HG02588 (cell line): ENCODE measurements around the gene RACK1.
"Not testable (repeated sequence)": the region's sequence is repeated elsewhere in the genome, so short reads cannot be mapped to it uniquely, and the experiment has no call there.

Experiments
- ATAC-seq: cut with Tn5 transposase; IDR thresholded peaks from one replicate; pipeline ENCODE4 v1.9.1; 2021; ENCODE audit warnings: mild to moderate bottlenecking, moderate library complexity; ENCODE audit not compliant: unreplicated experiment

Gene RACK1

DNA sequence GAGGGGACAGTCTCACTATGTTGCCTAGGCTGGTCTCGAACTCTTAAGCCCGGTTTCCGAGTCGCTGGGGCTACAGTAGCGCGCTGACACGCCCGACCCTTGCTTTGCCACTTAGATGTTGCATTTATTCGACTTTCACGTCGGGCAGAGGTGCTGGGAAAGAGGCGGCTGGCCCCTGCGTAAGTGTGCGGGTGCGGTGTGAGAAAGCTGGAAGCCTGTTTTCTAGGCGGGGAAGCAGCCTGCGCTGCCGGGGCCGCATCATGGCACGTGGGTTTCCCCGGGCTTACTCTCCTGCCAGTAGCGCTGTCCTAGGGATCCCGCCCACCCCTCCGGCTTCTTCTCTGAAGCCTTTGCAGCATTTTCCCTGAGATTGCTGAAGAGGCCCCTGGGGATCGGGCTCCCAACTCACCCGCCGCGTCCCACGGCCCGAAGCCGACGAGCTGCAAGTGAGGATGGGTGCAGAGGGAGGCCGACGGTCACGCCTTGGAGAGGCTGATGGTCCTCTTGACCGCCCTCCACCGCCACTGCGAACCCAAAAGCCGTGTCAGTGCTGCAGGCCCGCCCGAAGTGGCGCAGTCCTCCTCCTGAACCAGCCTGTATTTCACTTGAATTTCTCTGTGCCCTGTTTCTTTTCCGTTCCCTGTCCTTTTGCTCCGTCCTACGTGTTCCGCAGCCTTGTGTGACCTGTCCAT is 26.4 kb downstream of the RACK1 start:
- peak; percentile 22 for ATAC-seq

DNA sequence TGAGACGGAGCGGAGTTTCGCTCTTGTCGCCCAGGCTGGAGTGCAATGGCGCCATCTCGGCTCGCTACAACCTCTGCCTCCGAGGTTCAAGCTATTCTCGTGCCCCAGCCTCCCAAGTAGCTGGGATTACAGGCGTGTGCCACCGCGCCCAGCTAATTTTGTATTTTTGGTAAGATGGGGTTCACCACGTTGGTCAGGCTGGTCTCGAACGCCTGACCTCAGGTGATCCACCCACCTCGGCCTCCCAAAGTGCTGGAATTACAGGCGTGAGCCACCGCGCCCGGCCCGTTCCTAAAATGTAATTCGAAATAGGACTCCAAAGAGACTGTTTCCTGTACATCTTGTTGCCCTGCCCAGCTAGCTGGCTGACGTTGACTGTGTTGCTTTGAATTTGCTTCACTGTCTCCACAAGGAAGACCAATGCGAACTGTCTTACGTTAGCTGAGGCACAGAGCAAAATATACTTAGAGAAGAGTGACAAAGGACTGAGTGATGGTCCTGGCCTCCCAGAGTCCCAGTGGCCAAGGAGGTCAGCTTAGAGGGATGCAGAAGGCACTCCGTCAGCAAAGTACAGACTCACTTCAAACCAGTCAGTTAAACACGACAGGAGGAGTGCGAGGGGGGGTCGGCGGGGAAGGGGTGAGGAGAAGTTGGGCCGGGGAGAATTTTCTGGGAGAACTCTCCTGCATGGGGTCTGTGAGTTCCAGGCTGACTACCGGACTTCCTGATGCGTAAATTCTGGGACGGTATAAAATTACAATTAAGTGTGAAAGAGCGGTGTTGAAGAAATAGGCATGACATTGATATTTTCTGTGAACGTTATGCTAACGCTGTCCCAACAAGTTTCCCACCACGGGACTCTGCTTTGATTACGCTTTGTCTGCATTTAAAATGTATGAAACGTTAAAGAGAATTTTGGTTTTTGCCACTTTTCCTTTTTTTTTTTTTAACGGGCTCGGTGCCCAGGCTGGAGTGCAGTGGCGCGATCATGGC is 27.4 kb downstream of the RACK1 start:
- no peak for ATAC-seq

DNA sequence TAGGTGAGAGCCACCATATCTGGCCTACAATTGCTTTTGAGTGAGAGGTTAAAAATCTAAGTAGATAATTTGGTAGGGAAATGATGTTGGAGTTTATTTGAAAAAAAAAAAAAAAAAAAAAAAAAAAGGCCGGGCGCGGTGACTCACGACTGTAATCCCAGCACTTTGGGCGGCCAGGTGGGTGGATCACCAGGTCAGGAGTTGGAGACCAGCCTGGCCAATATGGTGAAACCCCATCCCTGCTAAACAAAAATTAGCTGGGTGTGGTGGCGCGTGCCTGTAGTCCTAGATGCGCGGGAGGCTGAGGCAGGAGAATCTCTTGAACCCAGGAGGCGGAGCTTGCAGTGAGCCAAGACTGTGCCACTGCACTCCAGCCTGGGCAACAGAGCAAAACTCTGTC is 29.5 kb downstream of the RACK1 start:
- ATAC-seq, result not testable (repeated sequence)

DNA sequence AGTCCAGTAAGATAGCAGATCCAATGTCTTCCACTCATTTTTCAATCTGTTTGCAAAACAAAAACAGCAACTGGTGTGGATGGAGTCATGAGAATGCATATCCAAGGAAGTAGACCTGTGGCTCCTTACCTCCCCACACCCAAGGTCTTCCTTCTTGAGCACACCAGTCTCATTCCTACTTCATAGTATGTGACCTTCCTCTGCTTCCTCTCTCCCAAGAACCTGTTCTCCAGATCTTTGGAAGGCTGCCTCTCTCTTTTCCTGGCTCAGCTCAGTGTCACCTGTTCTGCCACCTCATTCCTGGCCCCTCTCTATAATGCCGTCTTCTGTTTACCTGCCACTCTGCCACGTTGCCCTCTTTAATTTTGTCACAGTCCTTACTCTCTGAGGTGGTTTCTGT is 30.8 kb downstream of the RACK1 start:
- no peak for ATAC-seq

DNA sequence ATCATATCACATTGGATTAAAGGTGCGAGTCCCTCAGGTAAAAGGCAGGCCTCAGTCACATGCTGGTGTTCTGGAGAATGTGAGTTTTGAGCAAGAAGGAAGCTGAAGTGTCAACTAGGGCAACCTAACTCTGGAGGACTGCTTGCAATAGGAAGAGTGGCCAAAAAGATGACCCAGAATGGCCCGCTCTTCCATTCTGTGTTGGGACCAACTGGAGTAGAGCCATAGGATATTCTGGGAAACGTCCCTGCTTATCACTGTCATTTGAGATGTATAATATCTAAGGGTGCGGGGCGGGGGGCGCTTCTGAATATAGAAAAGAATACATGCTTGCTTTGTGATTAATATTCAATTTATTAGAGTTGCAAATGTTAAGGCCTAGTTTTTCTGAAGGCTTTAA is 31.6 kb downstream of the RACK1 start:
- no peak for ATAC-seq

DNA sequence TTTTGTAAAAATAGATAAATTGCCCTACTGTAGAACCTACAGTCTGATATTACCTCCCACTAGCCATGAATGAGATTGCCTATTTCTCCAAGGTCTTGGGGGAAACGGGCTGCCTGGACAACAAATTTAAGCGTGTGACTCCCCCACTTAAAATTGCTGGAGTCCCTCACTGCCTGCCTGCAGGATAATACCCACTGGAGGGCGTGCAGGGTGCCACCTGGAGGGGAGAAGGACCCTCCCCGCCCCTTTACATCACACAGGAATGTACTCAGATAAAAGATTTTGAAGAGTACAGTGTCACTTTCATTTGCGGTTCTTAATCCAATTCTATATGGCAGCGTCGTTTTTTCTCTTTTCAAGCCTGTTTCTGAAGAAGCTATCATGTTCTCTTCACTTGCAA is 32.5 kb downstream of the RACK1 start:
- ATAC-seq, result no peak

DNA sequence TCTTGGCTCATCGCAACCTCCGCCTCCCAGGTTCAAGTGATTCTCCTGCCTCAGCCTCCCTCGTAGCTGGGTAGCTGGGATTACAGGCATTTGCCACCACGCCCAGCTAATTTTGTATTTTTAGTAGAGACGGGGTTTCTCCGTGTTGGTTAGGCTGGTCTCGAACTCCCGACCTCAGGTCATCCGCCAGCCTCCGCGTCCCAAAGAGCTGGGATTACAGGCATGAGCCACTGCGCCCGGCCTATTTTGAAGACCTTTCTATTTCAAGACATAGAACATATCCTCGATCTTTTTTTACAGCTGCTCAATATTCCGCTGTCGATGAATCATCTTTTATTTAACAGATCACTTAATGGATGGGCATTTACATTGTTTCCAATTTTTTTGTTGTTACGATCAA is 33.0 kb downstream of the RACK1 start:
- not testable (repeated sequence) for ATAC-seq

DNA sequence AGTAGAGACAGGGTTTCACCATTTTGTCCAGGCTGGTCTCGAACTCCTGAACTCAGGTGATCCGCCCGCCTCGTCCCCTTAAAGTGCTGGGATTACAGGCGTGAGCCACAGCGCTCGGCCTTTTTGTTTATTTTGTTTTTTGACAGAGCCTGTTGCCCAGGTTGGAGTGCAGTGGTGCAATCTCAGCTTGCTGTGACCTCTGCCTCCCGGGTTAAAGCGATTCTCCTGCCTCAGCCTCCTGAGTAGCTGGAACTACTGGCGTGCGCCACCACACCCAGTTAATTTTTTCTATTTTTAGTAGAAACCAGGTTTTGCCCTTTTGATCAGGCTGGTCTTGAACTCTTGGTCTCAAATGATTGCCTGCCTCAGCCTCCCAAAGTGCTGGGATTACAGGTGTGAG is 33.6 kb downstream of the RACK1 start:
- not testable (repeated sequence) for ATAC-seq

DNA sequence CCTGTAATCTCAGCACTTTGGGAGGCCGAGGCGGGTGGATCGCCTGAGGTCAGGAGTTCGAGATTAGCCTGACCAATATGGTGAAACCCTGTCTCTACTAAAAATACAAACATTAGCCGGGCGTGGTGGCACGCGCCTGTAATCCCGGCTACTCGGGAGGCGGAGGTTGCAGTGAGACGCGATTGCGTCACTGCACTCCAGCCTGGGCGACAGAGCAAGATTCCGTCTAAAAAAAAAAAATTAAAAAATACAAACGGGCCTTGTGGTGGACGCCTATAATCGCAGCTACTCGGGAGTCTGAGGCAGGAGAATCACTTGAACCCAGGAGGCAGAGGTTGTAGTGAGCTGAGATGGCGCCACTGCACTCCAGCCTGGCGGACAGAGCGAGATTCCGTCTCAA is 34.7 kb downstream of the RACK1 start:
- ATAC-seq, result not testable (repeated sequence)

DNA sequence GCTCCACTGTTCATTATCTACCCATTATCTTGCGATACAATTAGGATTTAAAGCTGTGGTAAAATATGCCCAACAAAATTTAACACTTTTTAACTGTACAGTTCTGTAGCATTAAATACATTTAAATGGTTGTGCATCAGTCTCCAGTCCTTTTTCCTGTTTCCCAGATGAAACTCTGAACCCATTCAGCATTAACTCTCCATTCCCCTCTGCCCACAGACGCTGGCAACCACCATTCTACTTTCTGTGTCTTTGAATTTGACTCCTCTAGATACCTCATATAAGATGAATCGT is 35.8 kb downstream of the RACK1 start:
- ATAC-seq, result no peak

DNA sequence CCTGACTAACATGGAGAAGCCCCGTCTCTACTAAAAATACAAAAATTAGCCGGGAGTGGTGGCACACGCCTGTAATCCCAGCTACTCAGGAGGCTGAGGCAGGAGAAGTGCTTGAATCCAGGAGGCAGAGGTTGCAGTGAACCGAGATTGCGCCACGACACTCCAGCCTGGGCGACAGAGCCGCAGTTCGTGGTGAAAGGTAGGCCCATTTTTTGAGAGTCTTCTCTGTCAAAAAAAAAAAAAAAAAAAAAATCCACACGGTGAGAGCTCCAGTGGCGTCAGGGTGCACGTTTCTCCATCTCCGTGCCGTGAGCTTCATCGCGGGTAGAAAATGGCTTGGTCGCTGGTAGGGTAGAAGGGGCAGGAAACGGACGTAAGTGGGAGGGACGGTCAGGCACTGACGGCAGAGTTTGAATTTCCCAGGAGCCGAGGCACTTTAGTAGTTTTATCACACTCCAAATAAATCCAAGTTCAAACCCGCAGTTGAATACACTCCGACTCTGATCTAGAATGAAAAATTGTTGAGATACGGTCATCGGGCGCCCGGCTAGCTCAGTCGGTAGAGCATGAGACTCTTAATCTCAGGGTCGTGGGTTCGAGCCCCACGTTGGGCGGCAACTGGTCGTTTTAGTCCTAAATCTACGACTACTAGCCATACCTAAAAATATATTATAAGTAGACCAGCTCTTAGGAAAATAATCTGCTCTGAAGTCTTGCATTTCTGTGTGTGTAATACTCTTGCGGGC is 36.3 kb downstream of the RACK1 start:
- peak; percentile 33 for ATAC-seq

DNA sequence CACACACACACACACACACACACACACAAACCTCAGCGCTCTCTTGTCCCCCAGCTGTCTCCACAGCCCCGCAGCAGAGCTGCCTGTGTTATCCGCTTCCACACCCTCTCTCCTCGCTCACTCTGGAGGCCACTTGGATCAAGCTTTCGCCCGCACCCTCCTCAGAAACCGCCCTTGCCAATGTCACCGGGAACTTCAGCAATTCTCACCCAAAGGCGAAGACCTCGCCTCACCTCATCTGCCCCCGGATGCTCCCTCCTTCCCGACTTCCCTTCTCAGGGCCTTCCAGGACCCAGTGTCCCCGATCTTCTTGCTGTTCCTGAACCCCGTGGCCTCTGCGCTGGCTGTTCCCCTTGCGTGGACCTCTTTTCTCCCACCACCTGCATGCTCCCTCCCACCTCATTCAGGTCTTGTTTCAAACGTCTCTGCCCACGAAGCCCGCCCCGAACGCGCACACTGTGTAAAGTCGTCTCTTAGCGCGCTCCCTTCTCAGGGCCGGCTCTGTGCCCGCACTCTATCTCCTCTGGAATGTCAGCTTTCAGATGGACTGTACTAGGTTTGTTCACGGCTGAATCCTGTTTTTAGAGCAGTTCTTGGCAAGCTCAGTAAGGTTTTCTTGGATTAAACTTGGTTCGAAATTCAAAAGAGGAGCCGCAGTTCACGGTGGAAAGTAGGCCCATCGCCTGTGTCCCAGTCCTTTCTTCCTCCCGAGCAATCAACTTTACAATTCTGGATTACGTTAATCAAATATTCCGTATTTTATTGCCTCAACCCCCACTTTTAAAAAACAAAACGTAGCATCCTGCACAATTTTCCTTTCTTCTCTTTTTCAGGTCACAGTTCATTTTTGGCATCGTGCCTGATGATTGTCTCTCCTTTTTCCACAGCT is 37.7 kb downstream of the RACK1 start:
- no peak for ATAC-seq

DNA sequence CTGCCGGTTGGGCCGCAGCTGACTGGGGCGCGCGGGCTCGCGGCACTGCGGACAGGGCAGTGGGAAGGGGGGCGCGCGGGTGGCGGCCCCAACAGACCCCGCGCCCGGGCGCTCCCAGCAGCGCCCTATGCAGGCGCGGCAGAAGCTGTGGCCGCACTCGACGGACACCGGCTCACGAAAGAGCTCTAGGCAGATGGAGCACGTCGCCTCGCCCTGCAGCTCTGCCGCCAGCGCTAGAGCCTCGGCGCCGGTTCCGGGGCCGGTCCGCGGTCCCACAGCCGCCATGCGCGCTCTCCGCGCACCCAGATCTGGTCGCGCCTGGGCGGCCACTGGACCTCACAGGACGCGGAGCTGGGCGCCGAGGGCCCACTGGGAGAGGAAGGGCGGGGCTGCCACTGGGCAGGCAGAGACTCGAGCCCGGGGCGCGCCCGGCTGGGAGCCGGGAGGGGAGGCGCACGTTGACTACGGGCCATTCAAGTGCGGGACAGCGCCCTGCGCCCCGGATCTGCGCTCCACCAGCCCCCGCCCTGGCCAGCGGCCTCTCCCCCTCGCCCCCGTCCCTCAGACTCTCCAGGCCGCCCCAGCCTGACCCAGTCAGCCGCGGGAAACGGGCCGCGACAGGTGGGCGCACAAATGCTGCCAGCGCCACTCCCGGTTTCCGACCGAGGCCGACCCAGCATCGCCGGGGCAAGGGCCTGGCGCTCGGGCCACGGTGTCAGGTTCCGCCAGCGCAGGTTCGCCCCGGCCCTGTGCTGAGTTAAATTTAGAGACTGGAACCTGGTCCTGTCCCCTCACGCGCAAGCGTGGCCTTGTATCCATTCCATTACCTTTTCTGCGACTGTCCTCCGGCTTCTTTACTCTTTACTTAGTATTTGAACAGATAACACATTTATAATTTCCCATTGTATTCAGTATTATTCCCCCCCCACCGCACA is 38.6 kb downstream of the RACK1 start, which contains the start of gene TRIM7:
Gene TRIM7, minus strand, starts transcription at position 371 of the 935 bp plus-strand sequence. Its CDS starts 86 bp downstream, at position 285.
- no peak for ATAC-seq

DNA sequence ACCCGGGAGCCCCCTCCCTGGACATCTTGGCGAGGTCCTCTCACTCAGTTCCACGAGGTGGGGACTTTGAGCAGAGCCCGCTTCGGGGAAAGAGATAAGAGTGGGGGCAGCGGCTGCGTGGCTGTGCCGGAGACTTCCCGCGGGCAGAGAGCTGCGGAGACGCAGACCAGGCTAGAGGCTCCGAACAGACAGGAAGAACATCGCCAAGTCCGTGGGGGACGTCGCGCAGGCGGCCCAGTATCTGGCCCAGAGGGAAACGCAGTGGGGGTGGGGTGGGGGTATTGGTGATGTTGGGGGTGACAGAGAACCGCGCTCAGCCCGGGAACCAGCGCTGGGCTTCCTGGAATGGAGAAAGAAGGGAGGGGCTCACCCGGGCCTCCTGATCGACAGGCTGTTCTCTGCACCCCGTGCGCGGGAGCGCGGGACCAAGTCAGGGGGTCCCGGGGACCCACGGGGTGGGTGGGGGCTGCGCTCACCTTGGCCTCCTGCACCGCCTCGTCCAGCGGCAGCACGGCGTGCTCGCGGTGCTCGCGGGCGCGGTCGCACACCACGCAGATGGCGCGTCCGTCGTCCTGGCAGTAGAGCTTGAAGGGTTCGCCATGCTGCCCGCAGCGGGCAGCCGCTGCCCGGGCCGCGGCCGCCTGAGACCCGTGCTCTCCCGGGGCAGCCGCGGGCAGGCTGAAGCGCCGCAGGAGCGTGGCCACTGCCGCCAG is 39.4 kb downstream of the RACK1 start:
- no peak for ATAC-seq

DNA sequence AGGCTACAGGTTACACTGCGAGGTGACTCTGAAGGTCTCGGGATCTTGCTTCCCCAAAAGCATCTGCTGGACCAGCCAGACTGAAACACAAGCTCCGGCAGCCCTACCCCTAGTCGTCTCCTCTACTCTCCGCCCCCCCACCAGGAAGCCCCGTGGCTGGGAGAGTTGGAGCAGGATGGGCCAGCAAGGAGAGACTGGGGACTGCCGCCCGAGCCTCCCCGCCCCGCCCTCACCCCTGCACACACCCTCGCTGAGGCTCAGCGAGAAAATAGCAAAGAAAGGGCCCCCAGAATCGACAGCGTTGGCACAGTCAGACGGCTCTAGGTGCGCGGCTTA is 40.0 kb downstream of the RACK1 start:
- ATAC-seq, result no peak

DNA sequence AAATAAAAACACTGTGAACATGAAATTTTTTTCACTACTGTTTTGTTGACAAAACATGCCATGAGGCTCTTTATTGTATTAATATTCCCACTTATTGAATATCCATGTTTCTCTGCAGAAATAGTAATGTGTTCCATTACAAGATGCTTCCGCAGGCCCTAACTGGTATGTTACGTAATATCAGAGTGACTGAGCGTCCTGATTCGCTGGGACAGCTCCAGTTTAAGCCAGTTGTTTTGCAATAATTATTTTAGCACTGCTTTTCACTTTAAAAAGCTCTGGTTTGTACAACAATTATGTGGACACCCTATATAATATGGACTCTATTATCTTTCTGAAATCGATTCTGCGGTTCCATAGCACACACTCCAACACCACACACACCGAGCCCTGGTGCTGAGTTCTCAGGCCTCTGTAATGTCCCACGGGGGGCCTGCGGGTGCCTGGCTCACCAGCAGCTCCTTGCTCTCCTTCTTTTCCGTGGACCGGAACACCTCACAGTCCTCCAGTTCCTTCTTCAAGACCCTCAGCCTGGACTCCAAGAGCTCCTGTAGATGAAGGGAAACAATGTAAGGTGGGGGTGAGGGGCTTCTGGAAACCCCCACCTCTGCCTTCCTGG is 40.5 kb downstream of the RACK1 start:
- no peak for ATAC-seq

DNA sequence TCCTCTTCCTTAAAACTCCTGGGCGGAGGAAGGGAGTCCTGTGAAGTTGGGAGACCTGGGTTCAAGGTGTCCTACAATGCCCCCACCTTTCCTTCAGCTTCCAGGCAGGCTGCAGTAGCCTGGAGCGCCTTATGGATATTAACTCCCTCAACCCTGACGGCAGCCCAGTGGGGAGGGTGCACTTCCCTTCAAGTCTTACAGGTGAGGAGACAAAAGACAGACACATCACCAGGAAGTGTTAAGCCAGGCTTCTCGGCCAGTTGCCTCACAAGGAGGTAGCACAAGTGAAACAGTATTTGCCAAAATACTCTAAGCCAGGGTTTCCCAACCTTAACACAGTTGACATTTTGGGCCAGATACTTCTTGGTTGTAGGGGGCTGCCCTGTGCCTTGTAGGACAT is 42.9 kb downstream of the RACK1 start:
- ATAC-seq, result no peak

DNA sequence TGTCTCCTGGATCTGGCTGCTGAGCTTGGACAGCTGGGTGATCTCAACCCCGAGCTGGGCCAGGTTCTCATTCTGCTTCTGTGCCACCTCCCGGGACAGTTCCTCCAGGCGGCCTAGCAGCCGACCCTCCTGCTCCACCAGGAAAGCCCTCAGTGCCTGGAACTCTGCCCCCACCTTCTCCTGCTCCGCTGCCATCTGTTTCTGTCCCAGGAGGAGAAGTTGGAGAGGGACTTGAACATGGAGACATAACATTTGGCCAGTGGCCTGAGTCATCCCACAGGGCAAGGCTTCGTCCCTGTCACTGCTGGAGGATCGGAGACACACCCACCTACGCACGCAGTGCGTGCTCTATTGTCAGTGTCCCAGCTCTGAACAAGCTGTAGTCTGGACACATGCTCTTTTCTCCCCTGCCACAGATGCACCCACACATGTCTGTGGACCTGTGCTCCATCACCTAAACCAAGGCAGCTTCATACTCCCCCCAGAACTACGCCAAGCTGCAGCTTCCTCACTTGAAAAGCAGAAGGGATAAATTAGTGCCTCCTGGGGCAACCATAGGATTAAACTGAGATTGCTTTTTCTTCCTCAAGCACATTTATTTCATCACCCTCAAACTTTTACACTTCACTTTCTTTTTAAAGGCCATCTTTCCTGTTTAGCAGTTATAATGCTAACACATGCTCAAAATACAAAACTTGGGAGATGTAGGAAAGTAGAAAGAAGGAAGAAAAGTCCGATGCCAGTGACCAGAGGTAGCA is 43.6 kb downstream of the RACK1 start:
- no peak for ATAC-seq
